NCI-H345 treated with DMSO at 0.1 percent for 48 hours (cell line): ENCODE results near the gene PTPRU.
"Not testable (repeated sequence)": the region's sequence is repeated elsewhere in the genome, so short reads cannot be mapped to it uniquely, and the experiment has no call there.

Experiments used
- DNase-seq: peaks from one replicate; lab custom pipeline; 2025; ENCODE audit not compliant: unreplicated experiment; lab: John Stamatoyannopoulos, UW

The PTPRU gene

GRCh38 chr1:29221296-29221695, 15.0 kb upstream of the PTPRU start:
- no peak for DNase-seq

DNA sequence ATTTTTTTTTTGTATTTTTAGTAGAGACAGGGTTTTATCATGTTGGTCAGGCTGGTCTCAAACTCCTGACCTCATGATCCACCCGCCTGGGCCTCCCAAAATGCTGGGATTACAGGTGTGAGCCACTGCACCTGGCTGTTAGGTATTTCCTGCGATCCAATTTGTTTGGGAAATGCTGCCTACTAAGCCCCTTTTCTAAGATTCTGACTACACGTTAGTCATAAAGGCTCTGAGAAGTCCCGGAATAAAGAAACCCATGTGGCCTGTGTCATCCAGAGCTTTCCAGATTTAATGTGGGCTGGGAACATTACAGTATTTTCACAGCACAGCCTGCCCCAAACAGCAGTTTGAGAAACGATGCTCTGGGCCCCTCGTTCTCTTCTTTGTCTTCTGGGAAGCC, 14.1 kb upstream of the PTPRU start:
- DNase-seq = not testable (repeated sequence)

DNA sequence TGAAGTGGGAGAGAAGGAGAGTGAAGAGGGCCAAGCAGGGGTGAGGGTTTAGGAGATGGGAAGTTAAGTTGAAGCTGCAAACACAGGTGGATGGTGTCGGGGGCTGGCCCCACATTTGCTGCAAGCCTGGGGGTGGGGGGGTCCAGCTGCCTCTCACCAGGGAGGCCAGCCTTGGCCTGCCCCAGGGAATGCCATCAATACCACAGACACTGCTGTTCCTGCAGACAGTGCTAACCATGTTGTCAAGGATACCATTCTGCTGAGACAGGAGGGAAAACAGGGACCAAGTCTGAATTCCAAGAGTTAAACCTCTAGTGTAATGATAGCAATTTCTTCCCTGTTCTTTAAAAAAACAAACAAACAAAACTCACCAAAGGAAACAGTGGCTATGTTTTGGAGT, 13.6 kb upstream of the PTPRU start:
- no peak for DNase-seq

DNA sequence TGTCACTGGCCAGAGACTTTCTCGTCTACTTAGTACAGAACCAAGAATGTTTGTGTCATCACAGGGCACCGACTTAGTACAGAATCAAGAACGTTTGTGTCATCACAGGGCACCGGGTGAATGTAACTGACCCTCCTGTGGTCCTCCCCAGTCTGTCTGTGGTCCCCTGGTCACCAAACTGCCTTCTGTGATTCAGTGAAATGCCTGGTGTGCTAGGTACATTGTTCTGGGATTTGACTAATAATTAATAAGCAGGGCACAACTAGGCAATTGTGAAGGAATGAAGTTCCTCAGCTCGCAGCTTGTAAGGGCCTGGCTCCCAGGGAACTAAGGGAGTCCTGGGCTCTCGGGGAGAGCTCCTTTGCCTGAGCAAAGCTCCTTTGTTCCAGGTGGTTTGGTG, 12.8 kb upstream of the PTPRU start:
- no peak for DNase-seq

GRCh38 chr1:29224356-29224837, 11.9 kb upstream of the PTPRU start:
- no peak for DNase-seq

DNA sequence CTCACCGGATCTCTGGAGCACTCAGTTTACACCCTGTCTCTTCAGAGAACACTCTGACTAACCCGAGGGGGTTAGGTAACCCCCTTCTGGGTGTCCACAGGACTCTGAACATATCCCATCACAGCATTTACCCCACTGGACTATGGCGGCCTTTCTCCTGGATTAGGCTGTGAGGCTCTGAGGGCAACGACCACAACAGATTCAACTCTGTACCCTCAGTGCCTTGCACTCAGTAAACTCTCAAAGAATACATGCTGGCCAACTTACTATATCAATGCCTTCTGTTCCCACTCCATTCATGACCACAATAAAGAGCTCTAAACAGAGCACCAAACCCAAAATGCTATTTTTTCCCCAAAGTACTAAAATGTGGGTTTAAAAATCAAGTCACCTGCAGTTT, 11.0 kb upstream of the PTPRU start:
- no peak for DNase-seq

DNA sequence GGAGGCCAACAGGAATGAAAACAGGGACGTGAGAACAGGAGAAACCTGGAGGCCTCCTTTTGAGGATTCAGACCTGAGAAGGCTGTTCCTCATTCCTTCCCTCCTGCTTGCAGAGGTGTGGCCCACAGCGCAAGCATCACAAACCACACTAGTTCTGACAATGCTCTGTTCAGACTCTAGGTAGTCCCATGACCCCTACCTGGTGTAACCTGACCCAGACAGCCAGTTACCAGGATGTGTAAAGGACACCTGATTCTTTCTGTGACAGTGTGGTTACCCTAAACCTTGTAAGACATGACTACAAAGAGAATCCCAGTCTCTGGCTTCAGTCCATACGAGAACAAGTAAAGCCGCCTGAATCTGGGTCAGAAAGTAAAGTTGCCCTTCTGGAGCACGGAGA, 8.8 kb upstream of the PTPRU start:
- no peak for DNase-seq

GRCh38 chr1:29230204-29230552, 6.1 kb upstream of the PTPRU start:
- no peak for DNase-seq

- peak; percentile 84 for DNase-seq
Measured at GRCh38 chr1:29230553-29231378, 5.6 kb upstream of the PTPRU start, which contains the start of gene MECR. Gene MECR (minus strand): TSS chr1:29230934. CDS start chr1:29230906, 28 bp downstream.

DNA sequence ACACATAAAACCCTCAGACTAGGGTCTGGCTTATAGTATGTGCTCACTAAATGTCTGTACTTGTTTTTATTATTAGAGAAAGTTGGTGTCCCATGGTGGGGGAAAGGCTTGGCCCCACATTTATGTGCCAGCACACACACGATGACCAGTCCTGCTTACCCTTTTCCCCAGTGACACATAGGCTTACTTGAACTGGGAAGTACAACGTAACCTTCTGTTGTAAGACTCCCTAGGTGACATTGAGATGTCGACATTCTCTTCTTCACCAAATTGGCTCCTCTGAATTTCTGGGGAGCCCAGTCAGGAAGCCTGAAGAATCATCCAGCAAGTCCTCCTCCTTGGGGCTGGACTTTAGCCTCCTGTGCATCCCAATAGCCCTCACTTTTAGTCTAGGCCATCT, 3.9 kb upstream of the PTPRU start:
- DNase-seq = no peak

DNA sequence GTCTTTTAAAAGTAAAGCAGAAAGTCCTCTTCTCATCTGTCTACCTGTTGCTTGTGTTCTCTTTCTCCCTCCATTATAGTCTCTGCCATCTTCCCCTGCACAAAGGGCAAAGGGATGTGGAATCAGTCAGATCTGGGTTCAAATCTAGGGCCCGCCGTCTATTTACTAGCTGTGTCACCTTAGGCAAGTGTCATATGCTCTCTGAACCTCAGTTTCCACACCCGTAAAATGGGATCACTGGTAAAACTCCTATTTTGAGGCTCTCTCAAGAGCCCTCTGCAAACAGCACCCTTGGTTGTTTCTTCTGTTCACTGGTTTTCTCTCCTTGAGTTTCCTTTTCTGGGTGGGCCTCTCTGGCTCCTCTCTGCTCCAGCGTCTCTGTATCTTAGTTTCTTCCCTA, 2.6 kb upstream of the PTPRU start:
- no peak for DNase-seq

- DNase-seq = no peak
Measured at GRCh38 chr1:29234471-29234870, 1.9 kb upstream of the PTPRU start.

DNA sequence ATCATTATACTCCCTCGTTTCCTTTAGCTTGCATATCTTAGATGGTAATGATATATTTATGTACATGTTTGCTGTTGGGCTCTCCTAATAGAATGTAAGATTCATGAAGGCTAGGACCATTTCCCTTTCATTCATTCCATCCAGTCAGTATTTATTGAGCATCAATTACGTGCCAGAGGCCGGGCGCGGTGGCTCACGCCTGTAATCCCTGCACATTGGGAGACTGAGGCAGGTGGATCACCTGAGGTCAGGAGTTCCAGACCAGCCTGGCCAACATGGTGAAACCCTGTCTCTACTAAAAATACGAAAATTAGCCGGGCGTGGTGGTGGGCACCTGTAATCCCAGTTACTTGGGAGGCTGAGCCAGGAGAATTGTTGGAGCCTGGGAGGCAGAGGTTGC, 1.4 kb upstream of the PTPRU start:
- not testable (repeated sequence) for DNase-seq

GRCh38 chr1:29236712-29237128, 398 bp downstream of the PTPRU start:
- DNase-seq = no peak

DNA sequence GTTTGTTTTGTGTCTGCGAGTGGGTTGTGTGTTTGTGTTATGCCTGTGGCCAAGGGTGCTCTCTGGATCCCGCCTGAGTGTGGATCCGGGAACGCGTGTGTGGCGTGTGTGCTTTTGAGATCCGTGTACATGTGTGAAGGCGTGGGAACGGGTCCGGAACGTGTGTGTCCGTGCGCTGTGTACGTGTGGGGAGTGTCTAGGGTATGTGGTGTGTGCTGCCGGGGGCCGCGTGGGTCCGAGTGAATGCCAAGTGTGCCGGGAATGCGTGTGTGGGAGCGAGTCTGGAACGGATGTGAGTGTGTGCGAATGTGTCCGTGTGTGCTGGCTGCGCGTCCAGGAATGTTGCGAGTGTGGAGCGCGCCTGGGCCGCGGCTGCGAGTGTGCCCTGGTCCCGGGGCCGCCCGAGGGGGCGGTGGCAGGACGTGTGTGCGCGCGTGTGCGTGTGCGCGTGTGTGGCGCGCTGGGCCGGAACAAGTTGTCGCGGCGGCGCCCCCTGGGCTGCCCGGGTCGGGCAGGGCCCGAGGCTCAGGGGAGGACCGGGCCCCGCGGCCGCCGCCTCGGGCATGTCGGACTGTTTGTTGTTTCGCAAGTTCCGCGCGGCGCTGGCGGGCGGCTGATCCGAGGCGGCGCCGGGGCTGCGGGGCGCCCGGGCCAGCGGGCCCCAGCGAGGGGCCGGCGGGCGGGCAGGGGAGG, 953 bp downstream of the PTPRU start:
- no peak for DNase-seq

DNA sequence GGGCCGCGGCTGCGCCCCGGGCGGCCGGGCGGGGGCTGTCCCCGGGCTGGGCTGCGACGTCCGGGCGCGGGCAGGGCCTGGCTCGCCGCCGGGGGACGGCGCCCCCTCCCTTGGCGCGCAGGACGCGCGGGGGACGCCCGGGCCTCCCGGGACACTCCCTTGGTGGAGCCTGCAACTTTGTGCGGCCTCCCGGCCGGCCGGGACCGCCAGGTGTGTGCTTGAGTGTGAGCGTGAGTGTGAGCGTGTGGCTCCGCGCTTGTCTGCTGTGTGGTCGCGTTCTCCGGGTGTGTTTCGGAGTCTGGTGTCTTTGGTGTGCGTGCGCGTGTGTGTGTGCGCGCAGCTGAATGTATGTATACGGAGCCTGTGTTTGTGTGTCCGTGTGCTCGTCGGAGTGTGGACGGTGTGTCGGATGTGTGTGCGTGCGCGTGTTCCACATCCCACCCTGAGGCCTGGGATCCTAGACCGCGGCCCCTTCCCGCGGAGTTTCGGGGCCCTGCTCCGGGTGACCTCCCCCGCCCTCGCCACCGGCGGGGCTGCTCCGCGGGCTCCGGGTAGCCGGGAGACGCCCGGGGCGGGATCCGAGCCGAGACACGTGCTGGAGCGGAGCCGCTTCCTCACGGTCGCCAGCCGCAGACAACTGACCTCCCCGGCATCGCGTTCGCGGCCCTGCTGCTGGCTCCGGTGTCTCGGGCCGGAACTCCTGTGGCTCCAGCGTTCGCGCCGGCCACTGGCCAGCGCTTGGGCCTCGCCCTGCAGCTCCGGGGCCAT, 1.7 kb downstream of the PTPRU start:
- DNase-seq = no peak

- DNase-seq = no peak
Measured at GRCh38 chr1:29238620-29239002, 2.3 kb downstream of the PTPRU start.

- no peak for DNase-seq
Measured at GRCh38 chr1:29239142-29239541, 2.8 kb downstream of the PTPRU start.

DNA sequence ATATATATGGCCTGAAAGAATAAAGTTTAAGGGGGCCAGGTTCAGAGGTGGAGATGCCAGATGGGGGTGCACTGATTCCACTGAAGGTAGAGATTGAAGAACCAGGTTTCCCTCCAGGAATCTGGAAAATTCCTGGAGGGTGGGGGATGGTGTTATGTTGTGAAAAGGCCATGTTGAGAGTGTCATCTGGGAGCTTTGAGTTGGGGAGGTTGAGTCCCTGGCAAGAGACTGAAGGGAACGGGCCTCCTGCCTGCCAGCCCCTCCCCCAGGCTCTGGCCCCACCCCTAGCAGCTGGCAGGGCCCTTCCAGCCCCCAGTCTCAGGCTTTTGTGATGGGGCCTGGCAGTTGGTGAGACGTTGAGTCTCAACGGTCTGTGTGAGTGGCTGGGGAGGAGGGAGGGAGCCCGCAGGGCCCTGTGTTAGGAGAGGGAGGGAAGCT, 4.1 kb downstream of the PTPRU start:
- DNase-seq = no peak

- no peak for DNase-seq
Measured at GRCh38 chr1:29240986-29241385, 4.7 kb downstream of the PTPRU start.

- DNase-seq = no peak
Measured at GRCh38 chr1:29243023-29243870, 6.9 kb downstream of the PTPRU start.
